Nephron (organoid): ENCODE results near the gene CCRL2.
A peak's percentile ranks its signal among the peaks of the same experiment; 100 is the strongest.

Experiments used
- H3K27ac Mint-ChIP-seq, 3 experiments: 2 replicates each; pipeline ENCODE4 v1.8.0; 2020; ENCODE audit warnings: mixed read lengths in 3 of 3, mild to moderate bottlenecking in 2 of 3, moderate library complexity in 1 of 3
- H3K27me3 Mint-ChIP-seq: 2 replicates; pipeline ENCODE4 v1.8.0; 2021; ENCODE audit warnings: low read depth, mild to moderate bottlenecking, moderate library complexity, mixed read lengths
- H3K36me3 Mint-ChIP-seq: 2 replicates; pipeline ENCODE4 v1.8.0; 2020; ENCODE audit warnings: low read depth, mixed read lengths
- H3K4me1 Mint-ChIP-seq: 2 replicates; pipeline ENCODE4 v1.8.0; 2020; ENCODE audit warnings: mixed read lengths
- H3K4me3 Mint-ChIP-seq, 3 experiments: 2 replicates each; pipeline ENCODE4 v1.8.0; 2020; ENCODE audit warnings: mild to moderate bottlenecking in 3 of 3, mixed read lengths in 3 of 3, moderate library complexity in 2 of 3
- H3K9me3 Mint-ChIP-seq: 2 replicates; pipeline ENCODE4 v1.8.0; 2020; ENCODE audit warnings: mixed read lengths
- CTCF ChIP-seq, 3 experiments: fragments of 200-600 bp; sonication (generic); IDR thresholded peaks; one replicate each; pipeline ENCODE4 v1.5.0; 2021; ENCODE audit warnings: antibody characterized with exemption in 3 of 3; ENCODE audit not compliant: unreplicated experiment in 3 of 3

CCRL2 gene

GRCh38 chr3:46433841-46434240, 26.8 kb downstream of the CCRL2 start:
- no peak overlapping the region for H3K4me3 Mint-ChIP-seq
- H3K9me3 Mint-ChIP-seq, result peaks cover 13% of the 10 kb centered on the region
- H3K36me3 Mint-ChIP-seq, result peaks cover 4% of the 10 kb centered on the region
- no peaks in the 10 kb centered on the region for H3K4me1 Mint-ChIP-seq
- no peak for TF ChIP-seq CTCF (IDR thresholded peaks at IDR 0.05; ENCODE audit: unreplicated experiment in 3 of 3)
- peaks cover 9% of the 10 kb centered on the region for H3K27me3 Mint-ChIP-seq
- H3K27ac Mint-ChIP-seq, result no peak overlapping the region

GRCh38 chr3:46435081-46435726, 28.1 kb downstream of the CCRL2 start:
- no peak for TF ChIP-seq CTCF (IDR thresholded peaks at IDR 0.05; ENCODE audit: unreplicated experiment in 3 of 3)
- H3K4me3 Mint-ChIP-seq, result no peak overlapping the region
- H3K36me3 Mint-ChIP-seq, result peaks cover 2% of the 10 kb centered on the region
- H3K9me3 Mint-ChIP-seq, result peaks cover 12% of the 10 kb centered on the region
- H3K27ac Mint-ChIP-seq, result no peak overlapping the region
- H3K27me3 Mint-ChIP-seq, result peaks cover 9% of the 10 kb centered on the region
- H3K4me1 Mint-ChIP-seq, result no peaks in the 10 kb centered on the region

- Mint-ChIP-seq H3K4me3 (no peak overlapping the region), H3K36me3 (no peaks in the 10 kb centered on the region), H3K27ac (no peak overlapping the region), H3K27me3 (peaks cover 4% of the 10 kb centered on the region), H3K4me1 (no peaks in the 10 kb centered on the region), H3K9me3 (no peaks in the 10 kb centered on the region)
- no peak for TF ChIP-seq CTCF (IDR thresholded peaks at IDR 0.05; ENCODE audit: unreplicated experiment in 3 of 3)
These were observed 31.8 kb downstream of the CCRL2 start for GRCh38 chr3:46438831-46439230.

- TF ChIP-seq CTCF (IDR thresholded peaks at IDR 0.05; ENCODE audit: unreplicated experiment in 3 of 3), result no peak
- no peaks in the 10 kb centered on the region for H3K36me3 Mint-ChIP-seq
- H3K4me1 Mint-ChIP-seq, result no peaks in the 10 kb centered on the region
- no peak overlapping the region for H3K27ac Mint-ChIP-seq
- no peaks in the 10 kb centered on the region for H3K9me3 Mint-ChIP-seq
- H3K4me3 Mint-ChIP-seq, result no peak overlapping the region
- no peaks in the 10 kb centered on the region for H3K27me3 Mint-ChIP-seq
These were observed 33.7 kb downstream of the CCRL2 start for GRCh38 chr3:46440531-46441294.

GRCh38 chr3:46442576-46443530, 35.8 kb downstream of the CCRL2 start:
- Mint-ChIP-seq H3K27ac (no peak overlapping the region), H3K9me3 (no peaks in the 10 kb centered on the region), H3K36me3 (no peaks in the 10 kb centered on the region), H3K4me1 (no peaks in the 10 kb centered on the region), H3K4me3 (no peak overlapping the region), H3K27me3 (peaks cover 10% of the 10 kb centered on the region)
- peak; percentile 45 to 57 (median 50) for TF ChIP-seq CTCF (IDR thresholded peaks at IDR 0.05; ENCODE audit: unreplicated experiment in 3 of 3)
